Inflammatory macrophage treated with lipopolysaccharide for 1 hour (primary cell): ENCODE measurements around the gene ADARB2.

Source experiments
- DNase-seq, 2 donors: peaks; one replicate each; pipeline ENCODE4 v3.0.0-alpha.2; 2020 to 2022

The ADARB2 gene

GRCh38 chr10:1560535-1561192 lies 176.7 kb downstream of the ADARB2 start:
- DNase-seq, result no peak

- no peak for DNase-seq
These were observed 177.6 kb downstream of the ADARB2 start for GRCh38 chr10:1559761-1560160.

GRCh38 chr10:1559311-1559710 lies 178.0 kb downstream of the ADARB2 start:
- no peak for DNase-seq

- DNase-seq, result no peak
These were observed 178.4 kb downstream of the ADARB2 start for GRCh38 chr10:1558906-1559305.

- no peak for DNase-seq
These were observed 180.2 kb downstream of the ADARB2 start for GRCh38 chr10:1557081-1557480.

GRCh38 chr10:1556496-1556895 lies 180.8 kb downstream of the ADARB2 start:
- DNase-seq, result no peak

GRCh38 chr10:1553951-1554350 lies 183.4 kb downstream of the ADARB2 start:
- no peak for DNase-seq

GRCh38 chr10:1552881-1553670 lies 184.2 kb downstream of the ADARB2 start:
- DNase-seq, result no peak

- DNase-seq, result no peak
These were observed 184.9 kb downstream of the ADARB2 start for GRCh38 chr10:1552406-1552805.

GRCh38 chr10:1551636-1552338 lies 185.5 kb downstream of the ADARB2 start:
- DNase-seq, result no peak

GRCh38 chr10:1550616-1551015 lies 186.7 kb downstream of the ADARB2 start:
- DNase-seq, result no peak

GRCh38 chr10:1550291-1550595 lies 187.1 kb downstream of the ADARB2 start:
- DNase-seq, result no peak

- no peak for DNase-seq
These were observed 187.6 kb downstream of the ADARB2 start for GRCh38 chr10:1549591-1550290.

GRCh38 chr10:1548596-1548995 lies 188.7 kb downstream of the ADARB2 start:
- DNase-seq, result no peak

- DNase-seq, result no peak
These were observed 189.2 kb downstream of the ADARB2 start for GRCh38 chr10:1548146-1548545.

- no peak for DNase-seq
These were observed 190.8 kb downstream of the ADARB2 start for GRCh38 chr10:1546431-1547110.

- no peak for DNase-seq
These were observed 191.8 kb downstream of the ADARB2 start for GRCh38 chr10:1545524-1545923.

GRCh38 chr10:1544929-1545328 lies 192.4 kb downstream of the ADARB2 start:
- DNase-seq, result no peak

- no peak for DNase-seq
These were observed 193.1 kb downstream of the ADARB2 start for GRCh38 chr10:1544209-1544673.

GRCh38 chr10:1543596-1543995 lies 193.7 kb downstream of the ADARB2 start:
- DNase-seq, result no peak

- DNase-seq, result no peak
These were observed 194.4 kb downstream of the ADARB2 start for GRCh38 chr10:1542941-1543340.

GRCh38 chr10:1540144-1540543 lies 197.2 kb downstream of the ADARB2 start:
- no peak for DNase-seq

GRCh38 chr10:1539216-1539615 lies 198.1 kb downstream of the ADARB2 start:
- DNase-seq, result no peak
